Muscle layer of colon (tissue), 2 donors: Measurements from ENCODE around the gene NRM.
"Not testable (repeated sequence)": the region's sequence is repeated elsewhere in the genome, so short reads cannot be mapped to it uniquely, and the experiment has no call there.

Source experiments
- H3K27ac ChIP-seq: one replicate; pipeline ENCODE4 v1.7.0; 2013; ENCODE audit warnings: low read depth, mild to moderate bottlenecking, low read length, moderate library complexity
- H3K27me3 ChIP-seq, 2 donors: one replicate each; pipeline ENCODE4 v1.7.0; 2013; ENCODE audit warnings: low read length in 2 of 2, mild to moderate bottlenecking in 2 of 2; ENCODE audit not compliant: insufficient read depth in 2 of 2, control insufficient read depth in 1 of 2
- H3K36me3 ChIP-seq: one replicate; pipeline ENCODE4 v1.7.0; 2013; ENCODE audit warnings: mild to moderate bottlenecking, low read length; ENCODE audit not compliant: insufficient read depth
- H3K4me1 ChIP-seq: one replicate; pipeline ENCODE4 v1.7.0; 2013; ENCODE audit warnings: mild to moderate bottlenecking, low read length; ENCODE audit not compliant: insufficient read depth
- H3K4me3 ChIP-seq, 2 donors: one replicate each; pipeline ENCODE4 v1.7.0; 2013; ENCODE audit warnings: low read length in 2 of 2, low read depth in 1 of 2, mild to moderate bottlenecking in 1 of 2, moderate library complexity in 1 of 2
- H3K9ac ChIP-seq: one replicate; pipeline ENCODE4 v1.7.0; 2013; ENCODE audit warnings: low read length
- H3K9me3 ChIP-seq: one replicate; pipeline ENCODE4 v1.7.0; 2013; ENCODE audit warnings: mild to moderate bottlenecking, low read length
- donor health status: abdominal sarcoma.
- donor health status: Adenocarcinoma of cecum.

The NRM gene

GRCh38 chr6:30724906-30725667 is 34.3 kb upstream of the NRM start:
- H3K36me3 ChIP-seq = peaks cover 61% of the 10 kb centered on the region

GRCh38 chr6:30723843-30724741 is 33.3 kb upstream of the NRM start:
- not testable (repeated sequence) for H3K4me3 ChIP-seq, H3K9ac ChIP-seq, H3K27me3 ChIP-seq, H3K27ac ChIP-seq, H3K9me3 ChIP-seq
- Histone ChIP-seq H3K36me3 (peaks cover 51% of the 10 kb centered on the region), H3K4me1 (peaks cover 23% of the 10 kb centered on the region)

More at GRCh38 chr6:30724906-30725667, 34.3 kb upstream of the NRM start:
- peaks cover 15% of the 10 kb centered on the region for H3K4me1 ChIP-seq
- H3K9me3 ChIP-seq = no peaks in the 10 kb centered on the region
- no peaks in the 10 kb centered on the region for H3K27me3 ChIP-seq
- no peak overlapping the region for H3K4me3 ChIP-seq
- no peak overlapping the region for H3K27ac ChIP-seq
- no peak overlapping the region for H3K9ac ChIP-seq

- not testable (repeated sequence) for H3K27ac ChIP-seq, H3K4me3 ChIP-seq, H3K27me3 ChIP-seq, H3K9ac ChIP-seq, H3K9me3 ChIP-seq
- peaks cover 51% of the 10 kb centered on the region for H3K36me3 ChIP-seq
- peaks cover 25% of the 10 kb centered on the region for H3K4me1 ChIP-seq
Measured at GRCh38 chr6:30723159-30723842, 32.5 kb upstream of the NRM start.

- Histone ChIP-seq H3K4me1 (peaks cover 25% of the 10 kb centered on the region), H3K27ac (peak overlapping the region; percentile 97), H3K9me3 (no peaks in the 10 kb centered on the region), H3K27me3 (no peaks in the 10 kb centered on the region), H3K4me3 (peak overlapping the region in 1 of 2 donors; percentile 84), H3K36me3 (peaks cover 44% of the 10 kb centered on the region), H3K9ac (no peak overlapping the region)
Measured at GRCh38 chr6:30722280-30723112, 31.7 kb upstream of the NRM start.

- Histone ChIP-seq H3K4me3 (peak overlapping the region; percentile 78 to 84), H3K9ac (peak overlapping the region; percentile 61), H3K27ac (peak overlapping the region; percentile 97), H3K4me1 (peaks cover 25% of the 10 kb centered on the region), H3K36me3 (peaks cover 38% of the 10 kb centered on the region)
- not testable (repeated sequence) for H3K9me3 ChIP-seq, H3K27me3 ChIP-seq
Measured at GRCh38 chr6:30722025-30722279, 31.2 kb upstream of the NRM start.

GRCh38 chr6:30721198-30722024 is 30.6 kb upstream of the NRM start:
- H3K4me1 ChIP-seq = peaks cover 28% of the 10 kb centered on the region
- peaks cover 33% of the 10 kb centered on the region for H3K36me3 ChIP-seq
- peak overlapping the region; percentile 80 to 96 for H3K4me3 ChIP-seq
- H3K27ac ChIP-seq = peak overlapping the region; percentile 97
- no peaks in the 10 kb centered on the region for H3K27me3 ChIP-seq
- H3K9me3 ChIP-seq = no peaks in the 10 kb centered on the region
- H3K9ac ChIP-seq = peak overlapping the region; percentile 98

GRCh38 chr6:30720738-30721197 is 30.0 kb upstream of the NRM start:
- H3K4me3 ChIP-seq = peak overlapping the region; percentile 80 to 96
- no peaks in the 10 kb centered on the region for H3K9me3 ChIP-seq
- no peaks in the 10 kb centered on the region for H3K27me3 ChIP-seq
- H3K4me1 ChIP-seq = peaks cover 26% of the 10 kb centered on the region
- peaks cover 29% of the 10 kb centered on the region for H3K36me3 ChIP-seq
- H3K9ac ChIP-seq = peak overlapping the region; percentile 98
- H3K27ac ChIP-seq = peak overlapping the region; percentile 81

- Histone ChIP-seq H3K27me3 (no peaks in the 10 kb centered on the region), H3K9me3 (no peaks in the 10 kb centered on the region), H3K4me1 (peaks cover 24% of the 10 kb centered on the region), H3K4me3 (peak within 1 kb of the TSS; percentile 80 to 96), H3K36me3 (peaks cover 23% of the 10 kb centered on the region), H3K9ac (peak within 1 kb of the TSS; percentile 98), H3K27ac (peak within 1 kb of the TSS; percentile 81)
Measured at GRCh38 chr6:30719791-30720737, 29.3 kb upstream of the NRM start, which contains the start of gene TUBB. TSS of gene TUBB (plus strand) at chr6:30720352. CDS start at chr6:30720507, 155 bp downstream.

- Histone ChIP-seq H3K36me3 (peaks cover 17% of the 10 kb centered on the region), H3K27me3 (no peaks in the 10 kb centered on the region), H3K9me3 (no peaks in the 10 kb centered on the region), H3K4me3 (peak overlapping the region in 1 of 2 donors; percentile 96), H3K4me1 (peaks cover 24% of the 10 kb centered on the region), H3K27ac (peak overlapping the region; percentile 81), H3K9ac (peak overlapping the region; percentile 16)
Measured at GRCh38 chr6:30719356-30719755, 28.6 kb upstream of the NRM start.
